ENCODE results near the gene MX1.

MX1 gene

DNA sequence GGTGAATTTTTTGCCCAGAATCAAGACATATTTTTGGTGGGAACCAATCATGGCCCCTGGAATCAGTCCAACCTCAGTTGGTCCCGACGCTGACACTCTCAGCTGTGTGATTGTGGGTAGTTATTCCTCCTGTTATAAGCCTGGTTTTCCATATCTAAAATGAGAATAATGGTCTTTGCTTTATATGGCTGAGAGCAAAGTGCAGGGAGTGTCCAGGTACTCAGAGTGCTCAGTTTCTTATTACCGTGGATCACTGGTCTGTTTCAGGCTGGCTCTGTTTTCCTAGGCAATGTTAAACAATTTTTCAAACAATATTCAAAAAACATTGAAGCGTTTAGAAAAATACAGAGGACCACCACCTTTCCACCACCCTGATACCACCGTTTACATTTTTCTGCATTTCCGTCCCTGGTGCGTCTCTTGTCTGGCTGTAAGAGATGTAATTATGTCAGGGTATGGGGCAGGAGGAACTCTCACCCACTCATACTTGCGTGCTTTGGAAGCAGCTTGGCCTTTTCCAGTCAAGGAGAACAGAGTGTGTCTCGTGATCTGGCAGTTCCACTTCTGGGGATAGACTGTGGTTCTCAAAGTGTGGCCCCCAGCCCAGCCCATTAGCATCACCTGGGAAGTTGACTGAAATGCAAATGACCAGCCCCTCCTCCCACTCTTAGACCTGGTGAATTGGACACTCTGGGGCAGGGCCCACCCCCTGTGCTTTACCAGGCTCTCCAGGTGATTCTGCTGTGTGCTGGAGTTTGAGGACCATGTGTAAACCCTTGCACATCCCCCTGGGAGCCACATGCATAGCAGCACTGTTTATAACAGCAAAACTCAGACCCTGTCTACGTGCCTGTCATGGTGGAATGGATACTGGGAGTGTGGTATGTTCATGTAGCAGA lies 6.8 kb downstream of the MX1 start:
- no peak for DNase-seq

DNA sequence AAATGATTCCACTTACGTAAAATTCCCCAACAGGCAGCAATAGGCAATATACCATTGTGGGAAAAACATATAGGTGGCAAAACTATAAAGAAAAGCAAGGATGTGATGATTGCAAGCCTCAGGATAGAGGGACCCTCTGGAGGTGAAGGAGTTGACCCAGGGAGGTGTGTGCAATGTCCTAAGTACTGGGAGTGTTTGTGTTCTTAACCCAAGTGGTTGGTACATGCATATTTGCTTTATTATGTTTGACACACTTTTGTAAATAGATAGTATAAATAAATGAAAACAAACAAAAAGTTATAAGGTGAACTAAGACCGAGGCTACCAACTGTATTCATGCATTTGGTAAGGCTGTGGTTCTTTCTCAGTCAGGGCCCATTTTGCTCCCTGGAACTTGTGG lies 7.5 kb downstream of the MX1 start:
- no peak for DNase-seq

DNA sequence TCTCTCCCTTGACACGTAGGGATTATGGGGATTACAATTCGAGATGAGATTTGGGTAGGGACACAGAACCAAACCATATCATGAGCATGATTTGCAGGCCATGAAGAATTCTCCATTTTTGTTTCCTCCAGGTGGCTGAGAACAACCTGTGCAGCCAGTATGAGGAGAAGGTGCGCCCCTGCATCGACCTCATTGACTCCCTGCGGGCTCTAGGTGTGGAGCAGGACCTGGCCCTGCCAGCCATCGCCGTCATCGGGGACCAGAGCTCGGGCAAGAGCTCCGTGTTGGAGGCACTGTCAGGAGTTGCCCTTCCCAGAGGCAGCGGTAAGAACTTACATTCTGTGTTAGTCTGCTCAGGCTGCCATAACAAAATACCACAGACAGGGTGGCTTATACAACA lies 9.7 kb downstream of the MX1 start:
- DNase-seq, result no peak

DNA sequence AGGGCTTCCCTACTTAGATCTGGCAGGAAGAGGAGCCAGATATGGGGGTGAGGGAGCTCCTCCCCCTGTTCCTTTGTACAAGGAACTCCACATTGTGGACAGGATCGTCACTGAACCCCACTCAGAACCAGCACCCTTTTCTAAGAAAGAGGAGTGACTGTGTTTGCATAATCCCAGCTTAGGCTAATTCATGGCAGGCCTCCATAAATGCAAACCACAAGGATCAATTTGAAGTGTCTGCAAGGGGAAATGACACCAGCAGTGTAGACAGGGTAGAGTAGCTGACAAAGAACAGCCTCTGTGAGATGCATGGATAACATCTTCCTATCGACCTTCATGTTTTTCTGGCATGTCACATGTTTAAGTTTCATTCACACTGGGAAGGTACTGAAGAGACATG lies 11.7 kb downstream of the MX1 start:
- DNase-seq, result no peak

DNA sequence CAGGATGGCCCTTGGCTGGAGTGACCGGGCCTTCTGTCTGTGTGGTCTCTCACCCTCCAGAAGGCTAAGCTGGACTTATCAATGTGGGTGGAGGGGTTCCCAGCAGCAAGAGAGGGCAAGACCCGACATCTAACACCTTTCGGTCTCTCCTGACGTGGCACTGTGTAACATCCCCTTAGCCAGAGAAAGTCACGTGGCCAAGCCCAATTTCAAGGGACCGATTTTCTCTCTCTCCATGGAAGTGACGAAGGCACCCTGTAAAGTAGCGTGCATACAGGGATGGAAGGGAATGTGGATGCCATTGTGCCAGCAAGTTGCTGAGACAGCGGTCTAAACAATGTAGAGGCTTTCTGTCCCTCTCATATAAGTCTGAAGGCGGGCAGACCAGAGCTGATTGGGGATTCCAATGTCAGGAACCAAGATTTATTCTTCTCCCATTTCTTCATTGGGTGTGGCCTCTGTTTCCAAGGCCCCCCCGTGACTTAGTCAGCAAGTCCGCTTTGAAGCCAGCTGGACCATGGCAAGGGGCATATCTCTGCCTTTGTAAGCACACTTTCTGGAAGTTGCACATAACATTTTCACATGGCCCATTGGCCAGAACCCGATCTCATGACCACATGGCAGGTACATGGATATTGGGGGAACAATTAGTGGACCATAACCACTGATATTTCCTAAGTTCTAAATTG lies 12.5 kb downstream of the MX1 start:
- DNase-seq, result no peak

DNA sequence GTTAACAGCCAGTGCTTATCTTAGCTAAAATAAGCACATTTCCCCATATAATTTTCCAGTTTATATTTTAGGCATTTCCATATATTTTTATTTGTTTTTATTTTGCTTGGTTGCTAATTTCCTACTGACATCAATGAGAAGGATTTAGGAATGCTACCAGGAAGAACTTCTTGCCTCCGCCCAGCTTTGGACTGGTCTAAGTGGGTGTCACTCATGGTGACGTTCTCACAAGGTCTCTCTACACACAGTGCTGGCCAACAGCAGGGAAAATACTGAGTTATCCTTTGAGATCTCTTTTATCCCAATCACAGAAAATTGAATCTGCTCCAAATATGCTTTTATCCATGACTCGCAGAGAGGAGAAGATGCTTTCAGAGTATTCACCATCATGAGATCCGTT lies 13.2 kb downstream of the MX1 start:
- DNase-seq, result no peak

DNA sequence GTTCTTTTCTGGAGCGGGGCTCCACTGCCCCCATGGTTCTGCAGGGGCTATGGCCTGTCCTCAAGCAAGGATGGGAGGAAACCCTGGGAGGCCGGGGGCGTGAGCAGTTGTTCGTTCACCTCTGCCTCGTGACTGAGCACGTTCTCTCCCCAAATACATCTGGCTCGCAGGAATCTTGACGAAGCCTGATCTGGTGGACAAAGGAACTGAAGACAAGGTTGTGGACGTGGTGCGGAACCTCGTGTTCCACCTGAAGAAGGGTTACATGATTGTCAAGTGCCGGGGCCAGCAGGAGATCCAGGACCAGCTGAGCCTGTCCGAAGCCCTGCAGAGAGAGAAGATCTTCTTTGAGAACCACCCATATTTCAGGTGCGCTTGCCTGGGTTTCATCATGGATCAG lies 15.5 kb downstream of the MX1 start:
- DNase-seq, result no peak

DNA sequence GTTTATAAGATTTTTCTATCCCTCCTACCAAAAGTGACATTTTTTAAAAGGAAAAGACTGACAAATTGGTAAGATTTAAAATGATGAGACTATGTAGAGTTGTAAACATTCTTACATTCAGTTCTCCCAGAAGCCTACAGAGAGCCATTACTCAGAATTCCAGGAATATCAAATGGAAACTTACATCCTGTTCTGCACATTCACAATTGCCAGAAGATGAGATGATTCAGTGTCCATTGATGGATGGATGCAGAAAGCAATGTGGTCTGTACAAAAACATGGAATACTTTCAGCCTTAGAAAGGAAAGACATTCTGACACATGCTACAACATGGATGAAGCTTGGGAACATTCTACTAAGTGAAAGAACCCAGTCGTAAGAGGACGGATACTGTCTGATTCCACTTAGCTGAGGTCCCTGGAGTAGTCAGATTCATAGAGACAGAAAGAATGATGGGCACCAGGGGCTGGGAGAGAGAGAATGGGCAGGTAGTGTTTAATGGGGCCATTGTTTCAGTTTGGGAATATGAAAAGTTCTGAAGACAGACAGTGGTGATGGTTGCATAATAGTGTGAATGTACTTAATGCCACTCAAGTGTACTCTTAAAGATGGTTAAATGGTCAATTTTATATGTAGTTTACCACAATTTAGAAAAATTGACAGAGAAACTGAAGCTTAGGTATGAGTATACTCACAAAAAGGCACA lies 16.6 kb downstream of the MX1 start:
- DNase-seq, result no peak

DNA sequence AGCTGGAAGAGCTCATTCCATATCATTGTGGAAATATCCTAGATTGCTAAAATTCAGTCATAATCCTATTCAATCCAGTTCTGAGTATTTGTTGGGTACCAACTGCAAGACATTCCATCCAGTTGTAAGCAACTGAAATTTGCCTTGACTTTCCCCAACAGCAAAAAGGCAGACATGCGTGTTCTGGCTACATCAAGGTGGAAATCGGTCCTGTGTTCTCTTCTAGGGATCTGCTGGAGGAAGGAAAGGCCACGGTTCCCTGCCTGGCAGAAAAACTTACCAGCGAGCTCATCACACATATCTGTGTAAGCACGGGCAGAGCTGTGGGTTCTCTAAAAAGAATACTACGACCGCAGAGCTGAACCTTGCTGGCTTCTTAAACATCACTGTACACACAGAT lies 17.5 kb downstream of the MX1 start:
- no peak for DNase-seq

DNA sequence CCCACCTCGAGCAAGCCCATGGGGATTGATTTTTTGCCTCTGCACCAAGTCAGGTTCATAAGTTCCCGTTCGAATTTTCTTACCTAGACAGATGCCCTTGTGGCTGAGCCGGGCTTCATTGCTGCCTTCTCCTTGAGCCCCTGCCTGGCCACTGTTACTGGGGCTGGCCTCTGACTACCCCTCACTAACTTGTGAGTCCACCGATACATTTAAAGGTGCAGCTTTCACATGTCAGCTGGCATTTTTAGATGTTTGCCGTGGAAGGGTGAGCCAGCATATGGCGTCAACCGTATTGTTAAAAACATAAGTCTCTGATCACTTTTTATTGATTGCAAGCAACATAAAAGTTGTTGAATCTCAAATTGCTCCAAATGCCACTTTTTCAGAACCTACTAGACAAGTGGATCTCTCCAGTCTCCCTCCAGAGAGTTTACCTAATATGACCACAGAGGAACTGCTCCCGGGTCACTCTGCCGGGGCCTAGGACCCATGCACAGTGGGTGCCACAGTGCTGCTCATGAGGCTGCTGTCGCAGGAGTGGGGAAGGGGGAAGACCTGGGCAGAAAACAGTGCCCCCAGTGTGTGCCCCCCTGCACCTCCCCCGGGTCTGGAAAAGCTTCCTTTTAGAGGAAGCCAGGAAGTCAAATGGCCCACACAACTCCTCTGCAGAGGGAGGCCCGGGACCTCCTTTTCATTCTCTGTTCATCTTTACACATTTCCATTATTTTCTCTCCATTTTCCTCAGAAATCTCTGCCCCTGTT lies 18.8 kb downstream of the MX1 start:
- DNase-seq, result no peak

DNA sequence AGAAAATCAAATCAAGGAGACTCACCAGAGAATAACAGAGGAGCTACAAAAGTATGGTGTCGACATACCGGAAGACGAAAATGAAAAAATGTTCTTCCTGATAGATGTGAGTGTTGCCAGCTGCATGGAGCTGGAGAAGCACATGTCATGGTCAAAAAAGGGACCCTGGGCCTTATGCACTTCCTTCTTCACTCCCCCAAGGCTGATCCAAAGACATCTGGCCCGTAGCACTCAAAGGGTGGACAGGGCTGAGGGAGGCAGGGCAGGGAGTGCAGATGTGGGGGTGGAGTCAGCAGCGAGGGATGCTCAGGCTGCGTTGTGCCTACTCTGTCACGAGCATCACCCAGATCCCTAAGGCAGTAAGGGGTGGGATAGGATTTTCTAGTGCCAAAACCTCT lies 19.4 kb downstream of the MX1 start:
- no peak for DNase-seq

DNA sequence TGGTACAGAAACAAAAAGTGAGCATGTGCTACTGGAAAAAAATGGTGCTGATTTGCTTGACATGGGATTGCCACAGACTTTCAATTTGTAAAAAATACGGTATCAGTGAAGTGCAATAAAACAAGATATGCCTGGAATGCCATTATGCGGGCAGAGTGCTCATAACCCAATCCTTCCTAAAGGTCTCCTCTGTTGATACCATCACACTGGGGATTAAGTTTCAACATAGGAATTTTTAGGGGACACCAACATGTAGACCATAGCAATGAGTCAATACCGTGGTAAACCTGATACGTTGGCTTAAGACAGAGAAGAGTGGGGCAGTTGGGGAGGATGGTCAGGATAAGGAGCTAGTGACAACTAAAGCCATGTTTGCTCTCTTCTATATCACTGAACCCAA lies 20.5 kb downstream of the MX1 start:
- no peak for DNase-seq

DNA sequence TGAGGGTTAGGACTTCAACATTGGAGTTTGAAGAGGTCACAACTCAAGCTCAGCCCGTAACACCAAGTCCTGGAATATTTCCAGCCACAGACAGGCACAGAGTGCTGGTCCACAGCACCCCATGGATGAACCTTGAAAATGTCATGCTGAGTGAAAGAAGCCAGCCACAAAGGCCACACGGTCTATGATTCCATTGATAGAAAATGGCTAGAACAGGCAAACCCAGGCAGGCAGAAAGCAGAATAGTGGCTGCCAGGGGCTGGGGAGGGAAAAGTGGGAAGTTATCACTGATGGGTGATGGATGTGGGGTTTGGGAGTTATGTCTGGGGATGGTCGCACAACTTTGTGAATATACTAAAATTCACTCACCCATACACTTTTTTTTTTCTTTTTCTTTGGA lies 21.3 kb downstream of the MX1 start:
- no peak for DNase-seq

DNA sequence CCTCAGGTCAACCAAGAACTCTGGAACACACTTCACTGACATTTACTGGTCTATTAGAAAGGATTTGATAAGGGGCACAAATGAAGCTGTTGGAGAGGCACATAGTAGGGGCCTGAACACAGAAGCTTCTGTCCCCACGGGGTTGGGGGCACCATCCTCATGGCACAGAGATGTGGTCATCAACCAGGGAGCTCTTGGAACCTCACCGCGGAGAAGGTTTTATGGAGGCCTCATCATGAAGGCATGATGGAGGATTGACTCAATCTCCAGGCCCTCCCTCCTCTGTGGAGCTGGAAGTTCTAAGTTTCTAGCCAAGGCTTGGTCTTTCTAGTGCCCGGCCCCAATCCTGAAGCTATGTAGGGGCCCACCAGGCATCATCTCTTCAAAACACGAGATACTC lies 23.6 kb downstream of the MX1 start:
- DNase-seq, result no peak

DNA sequence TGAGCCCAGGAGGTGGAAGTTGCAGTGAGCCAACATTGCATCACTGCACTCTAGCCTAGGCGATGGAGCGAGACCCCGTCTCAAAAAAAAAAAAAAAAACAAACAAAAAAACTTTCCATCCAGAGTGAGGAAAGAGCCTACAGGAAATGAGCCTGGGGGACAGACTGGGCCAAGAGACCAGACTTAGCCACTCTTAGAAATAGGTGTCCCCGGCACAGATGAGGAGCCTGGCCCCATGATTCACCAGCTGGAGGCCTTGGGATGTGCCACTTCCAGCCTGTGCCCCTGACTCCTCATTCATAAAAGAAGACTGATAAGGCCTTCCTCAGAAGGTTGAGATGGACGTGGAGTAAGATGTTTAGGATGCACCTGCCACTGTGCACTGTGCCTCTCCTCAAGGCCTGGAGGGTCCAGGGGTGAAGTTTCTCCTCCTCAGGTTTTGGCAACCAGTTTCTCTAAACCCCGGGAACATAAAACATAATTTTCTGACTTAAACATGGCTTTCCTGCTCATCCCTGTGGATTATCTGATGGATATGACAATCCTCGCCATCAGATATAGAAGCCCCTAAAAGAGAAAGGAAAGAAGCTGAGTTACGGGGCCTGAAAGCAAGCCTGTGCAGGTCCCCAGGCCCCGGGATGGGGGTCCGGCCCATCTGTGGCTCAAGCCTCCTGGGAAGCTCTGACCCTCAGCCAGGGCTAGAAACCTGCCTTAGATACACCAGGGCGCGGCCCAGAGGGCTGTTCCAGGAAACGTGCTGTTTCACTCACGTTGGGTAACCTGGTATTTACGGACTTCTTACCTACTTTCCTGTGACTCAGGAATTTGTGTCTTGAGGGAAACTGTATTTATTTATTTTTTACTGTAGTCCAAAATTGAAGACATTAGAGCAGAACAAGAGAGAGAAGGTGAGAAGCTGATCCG lies 26.0 kb downstream of the MX1 start:
- no peak for DNase-seq

DNA sequence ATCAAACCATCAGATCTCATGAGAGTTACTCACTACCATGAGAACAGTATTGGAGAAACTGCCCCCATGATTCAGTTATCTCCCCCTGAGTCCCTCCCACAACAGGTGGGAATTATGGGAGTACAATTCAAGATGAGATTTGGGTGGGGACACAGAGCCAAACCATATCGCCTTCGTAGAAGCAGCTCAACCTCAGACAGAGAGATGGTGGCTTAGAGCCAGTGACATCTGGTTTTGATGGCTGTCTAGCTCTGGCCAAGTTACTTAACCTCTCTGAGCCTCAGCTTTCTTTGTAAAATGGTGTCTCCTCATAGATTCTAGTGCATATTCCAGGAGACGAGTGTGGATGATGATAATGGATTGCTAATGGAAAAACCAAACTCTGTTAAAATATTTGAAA lies 27.2 kb downstream of the MX1 start:
- no peak for DNase-seq

DNA sequence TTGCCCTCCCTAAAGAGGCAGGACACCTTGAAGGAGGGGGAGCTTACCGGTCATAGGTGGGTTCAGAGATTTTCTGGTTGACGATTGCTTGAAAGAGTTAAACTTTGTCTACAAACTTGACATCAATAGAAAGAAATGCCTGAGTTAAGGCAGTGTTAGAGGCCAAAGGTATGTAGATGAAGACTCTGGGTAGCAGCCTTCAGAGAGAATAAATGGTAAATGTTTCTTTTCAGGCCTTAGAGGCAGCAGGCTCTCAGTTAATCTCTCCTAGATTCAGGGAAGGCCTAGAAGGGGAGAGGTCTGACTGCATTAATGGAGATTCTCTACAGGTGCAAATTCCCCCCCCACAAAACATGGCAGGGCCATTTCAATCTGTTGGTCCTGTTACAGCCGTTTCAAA lies 27.7 kb downstream of the MX1 start:
- no peak for DNase-seq

DNA sequence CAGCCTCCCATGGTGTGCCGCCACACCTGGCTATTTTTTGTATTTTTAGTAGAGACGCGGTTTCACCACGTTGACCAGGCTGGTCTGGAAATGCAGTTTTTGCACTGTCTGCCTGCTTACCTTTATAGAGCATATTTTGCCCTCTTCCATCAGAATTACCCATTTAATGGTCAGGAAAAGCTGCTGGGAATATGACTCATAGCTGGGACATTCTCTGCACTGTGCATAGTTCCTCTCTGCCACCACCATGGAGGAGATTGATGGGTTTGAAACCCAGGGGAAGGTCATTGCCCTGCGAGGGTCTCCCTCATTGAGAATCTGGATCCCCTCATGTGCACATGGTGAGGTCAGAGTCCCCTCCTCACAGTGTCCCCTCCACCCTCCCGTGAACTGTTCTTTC lies 32.1 kb downstream of the MX1 start:
- no peak for DNase-seq

DNA sequence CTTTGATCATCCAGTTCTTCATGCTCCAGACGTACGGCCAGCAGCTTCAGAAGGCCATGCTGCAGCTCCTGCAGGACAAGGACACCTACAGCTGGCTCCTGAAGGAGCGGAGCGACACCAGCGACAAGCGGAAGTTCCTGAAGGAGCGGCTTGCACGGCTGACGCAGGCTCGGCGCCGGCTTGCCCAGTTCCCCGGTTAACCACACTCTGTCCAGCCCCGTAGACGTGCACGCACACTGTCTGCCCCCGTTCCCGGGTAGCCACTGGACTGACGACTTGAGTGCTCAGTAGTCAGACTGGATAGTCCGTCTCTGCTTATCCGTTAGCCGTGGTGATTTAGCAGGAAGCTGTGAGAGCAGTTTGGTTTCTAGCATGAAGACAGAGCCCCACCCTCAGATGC lies 32.5 kb downstream of the MX1 start:
- no peak for DNase-seq

DNA sequence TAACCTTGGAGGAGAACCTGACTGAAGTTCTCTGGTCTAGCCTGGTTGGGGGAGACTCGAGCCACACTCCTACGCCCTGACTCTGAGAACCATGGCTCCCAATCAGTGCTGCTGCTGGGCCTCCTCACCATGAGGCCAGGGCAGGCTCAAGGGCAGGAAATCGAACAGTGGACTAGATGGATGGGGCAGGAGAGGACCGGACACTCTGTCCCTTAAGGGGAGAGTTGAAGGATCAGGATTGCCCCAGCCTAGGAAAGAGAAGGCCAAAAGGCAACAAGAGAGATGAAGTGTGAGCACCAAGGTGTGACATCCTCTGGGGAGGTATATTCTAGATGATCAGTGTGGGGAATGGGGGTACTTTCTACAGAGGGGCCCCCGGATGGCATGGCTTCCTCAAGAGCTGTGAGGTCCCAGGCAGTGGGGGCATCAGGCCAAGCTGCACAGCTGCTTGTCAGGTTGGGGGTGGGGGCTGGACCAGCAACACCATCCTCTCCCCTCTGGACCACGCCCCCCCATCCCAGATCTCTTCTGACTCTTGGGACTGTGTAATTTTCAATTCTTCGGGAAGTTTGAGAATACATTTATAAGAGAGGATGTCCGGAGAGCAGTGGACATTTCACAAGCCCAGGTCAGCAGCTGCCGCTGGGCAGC lies 34.0 kb downstream of the MX1 start:
- no peak for DNase-seq

All from NCI-H446 (cell line).